WTC11 (cell line): ENCODE results near the gene OPCML. TPM values are rescaled to one million over a fixed set of nuclear protein-coding genes. Genes with fewer than 3 reads are reported as not detected.

Experiments
- ATAC-seq: fragments of 200-7000 bp; cut with Tn5 transposase; 2 replicates; pipeline ENCODE4 v1.10.0; 2021; ENCODE audit warnings: mild to moderate bottlenecking, moderate library complexity
- CTCF ChIA-PET: fragments of 300-600 bp; sonication (Branson Sonifier 250); formaldehyde crosslinking; loops from one replicate; lab custom pipeline; 2021; ENCODE audit warnings: antibody characterized with exemption; lab: Charles Lee
- POLR2A ChIA-PET: fragments of 350-600 bp; sonication (Branson Sonifier 250); formaldehyde crosslinking; loops from one replicate; lab custom pipeline; 2021; ENCODE audit warnings: antibody characterized with exemption; lab: Charles Lee
- DNase-seq: peaks from one replicate; pipeline ENCODE4 v3.0.0; 2021; ENCODE audit warnings: low spot score
- H3K27ac Mint-ChIP-seq: 2 replicates; pipeline ENCODE4 v1.8.0; 2021; ENCODE audit warnings: mixed read lengths
- H3K27me3 Mint-ChIP-seq: 2 replicates; pipeline ENCODE4 v1.8.0; 2021; ENCODE audit warnings: low read depth, mild to moderate bottlenecking, moderate library complexity, mixed read lengths
- H3K36me3 Mint-ChIP-seq: 2 replicates; pipeline ENCODE4 v1.8.0; 2021; ENCODE audit warnings: mixed read lengths
- H3K4me1 Mint-ChIP-seq: 2 replicates; pipeline ENCODE4 v1.8.0; 2022; ENCODE audit warnings: mixed read lengths
- H3K4me3 Mint-ChIP-seq: 2 replicates; pipeline ENCODE4 v1.8.0; 2021; ENCODE audit warnings: mild to moderate bottlenecking, moderate library complexity, mixed read lengths
- H3K9me3 Mint-ChIP-seq: 2 replicates; pipeline ENCODE4 v1.8.0; 2021; ENCODE audit warnings: mixed read lengths
- ATF1 ChIP-seq: sonication (generic); formaldehyde crosslinking; IDR thresholded peaks from 2 replicates; pipeline ENCODE4 v1.8.1; 2023; ENCODE audit warnings: mild to moderate bottlenecking, moderate library complexity, missing genetic modification reagents
- CREM ChIP-seq: sonication (generic); formaldehyde crosslinking; IDR thresholded peaks from 2 replicates; pipeline ENCODE4 v1.8.1; 2022; ENCODE audit warnings: mild to moderate bottlenecking, missing genetic modification reagents, moderate library complexity
- ELF4 ChIP-seq: sonication (generic); formaldehyde crosslinking; IDR thresholded peaks from 2 replicates; pipeline ENCODE4 v1.8.1; 2022; ENCODE audit warnings: low read depth, mild to moderate bottlenecking, moderate library complexity, missing genetic modification reagents
- FOXP1 ChIP-seq: sonication (generic); formaldehyde crosslinking; IDR thresholded peaks from 2 replicates; pipeline ENCODE4 v1.8.0; 2022; ENCODE audit warnings: missing genetic modification reagents, mild to moderate bottlenecking, moderate library complexity, borderline replicate concordance
- JAZF1 ChIP-seq: fragments of 250-450 bp; sonication (Bioruptor Pico); IDR thresholded peaks from 2 replicates; pipeline ENCODE4 v1.9.0; 2021; ENCODE audit warnings: moderate library complexity, mild to moderate bottlenecking, inconsistent platforms
- NFE2L1 ChIP-seq: sonication (generic); formaldehyde crosslinking; IDR thresholded peaks from 2 replicates; pipeline ENCODE4 v1.8.1; 2023; ENCODE audit warnings: missing genetic modification reagents
- NR2C2 ChIP-seq: sonication (generic); formaldehyde crosslinking; IDR thresholded peaks from 2 replicates; pipeline ENCODE4 v1.8.0; 2022; ENCODE audit warnings: mild to moderate bottlenecking, missing genetic modification reagents
- TP53 ChIP-seq: sonication (generic); formaldehyde crosslinking; IDR thresholded peaks from 2 replicates; pipeline ENCODE4 v1.8.1; 2023; ENCODE audit warnings: mild to moderate bottlenecking, missing genetic modification reagents
- ZBTB21 ChIP-seq: sonication (generic); formaldehyde crosslinking; IDR thresholded peaks from 2 replicates; pipeline ENCODE4 v1.8.1; 2023; ENCODE audit warnings: mild to moderate bottlenecking, missing genetic modification reagents, borderline replicate concordance
- ZNF138 ChIP-seq: sonication (generic); formaldehyde crosslinking; conservative IDR thresholded peaks from 2 replicates; pipeline ENCODE4 v1.8.1; 2022; ENCODE audit warnings: mild to moderate bottlenecking, moderate library complexity, missing genetic modification reagents
- ZNF317 ChIP-seq: sonication (generic); formaldehyde crosslinking; IDR thresholded peaks from 2 replicates; pipeline ENCODE4 v1.8.1; 2023; ENCODE audit warnings: low read depth, mild to moderate bottlenecking, moderate library complexity, missing genetic modification reagents, borderline replicate concordance
- ZNF671 ChIP-seq: fragments of 250-450 bp; sonication (Bioruptor Pico); IDR thresholded peaks from 2 replicates; pipeline ENCODE4 v1.8.0; 2021; ENCODE audit warnings: mild to moderate bottlenecking
- total RNA-seq: library from RNA; stranded (reverse); gene quantifications from 3 replicates; pipeline ENCODE4 v1.2.3, GENCODE V29; 2021
- TF ChIP-seq, protein P1 (sequence below): sonication (generic); formaldehyde crosslinking; IDR thresholded peaks from 2 replicates; pipeline ENCODE4 v1.8.0; 2022; ENCODE audit warnings: mild to moderate bottlenecking, missing genetic modification reagents
- TF ChIP-seq, protein P2 (sequence below): sonication (generic); formaldehyde crosslinking; IDR thresholded peaks from 2 replicates; pipeline ENCODE4 v1.8.1; 2023; ENCODE audit warnings: mild to moderate bottlenecking, moderate library complexity, missing genetic modification reagents
- TF ChIP-seq, protein P3 (sequence below): sonication (generic); formaldehyde crosslinking; IDR thresholded peaks from 2 replicates; pipeline ENCODE4 v1.8.1; 2022; ENCODE audit warnings: mild to moderate bottlenecking, missing genetic modification reagents, moderate library complexity, borderline replicate concordance
- TF ChIP-seq, protein P4 (sequence below): sonication (generic); formaldehyde crosslinking; IDR thresholded peaks from 2 replicates; pipeline ENCODE4 v1.8.1; 2022; ENCODE audit warnings: mild to moderate bottlenecking, moderate library complexity, missing genetic modification reagents
- TF ChIP-seq, protein P5 (sequence below): sonication (generic); formaldehyde crosslinking; conservative IDR thresholded peaks from 2 replicates; pipeline ENCODE4 v1.8.1; 2022; ENCODE audit warnings: mild to moderate bottlenecking, missing genetic modification reagents

Gene OPCML
- total RNA-seq, 1 experiment from 2014 or later: 1.5 TPM

DNA sequence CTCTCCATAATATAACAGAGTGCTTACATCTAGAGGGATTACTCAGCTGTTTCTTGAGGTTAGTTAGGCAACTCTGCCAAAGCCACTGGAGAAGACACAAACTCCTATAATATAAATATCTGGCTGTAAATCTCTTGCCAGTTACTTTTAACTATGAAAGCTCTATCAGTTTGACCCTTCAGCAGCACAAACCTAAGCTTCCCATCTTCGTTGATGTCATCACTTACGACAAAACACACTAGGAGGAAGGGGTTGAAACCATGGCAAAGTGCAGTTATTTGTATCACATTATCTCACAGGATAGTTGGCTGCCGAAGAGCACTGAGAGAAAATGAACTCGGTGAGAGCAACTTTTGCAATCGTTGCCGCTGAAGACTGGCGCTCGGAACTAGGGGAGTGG, 922.1 kb downstream of the OPCML start (continued):
- TF ChIP-seq, protein P1, sequence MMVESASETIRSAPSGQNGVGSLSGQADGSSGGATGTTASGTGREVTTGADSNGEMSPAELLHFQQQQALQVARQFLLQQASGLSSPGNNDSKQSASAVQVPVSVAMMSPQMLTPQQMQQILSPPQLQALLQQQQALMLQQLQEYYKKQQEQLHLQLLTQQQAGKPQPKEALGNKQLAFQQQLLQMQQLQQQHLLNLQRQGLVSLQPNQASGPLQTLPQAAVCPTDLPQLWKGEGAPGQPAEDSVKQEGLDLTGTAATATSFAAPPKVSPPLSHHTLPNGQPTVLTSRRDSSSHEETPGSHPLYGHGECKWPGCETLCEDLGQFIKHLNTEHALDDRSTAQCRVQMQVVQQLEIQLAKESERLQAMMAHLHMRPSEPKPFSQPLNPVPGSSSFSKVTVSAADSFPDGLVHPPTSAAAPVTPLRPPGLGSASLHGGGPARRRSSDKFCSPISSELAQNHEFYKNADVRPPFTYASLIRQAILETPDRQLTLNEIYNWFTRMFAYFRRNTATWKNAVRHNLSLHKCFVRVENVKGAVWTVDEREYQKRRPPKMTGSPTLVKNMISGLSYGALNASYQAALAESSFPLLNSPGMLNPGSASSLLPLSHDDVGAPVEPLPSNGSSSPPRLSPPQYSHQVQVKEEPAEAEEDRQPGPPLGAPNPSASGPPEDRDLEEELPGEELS (CRISPR knock-in tag): no peak
- TF ChIP-seq ZNF317 (CRISPR knock-in tag) (no peak), JAZF1 (CRISPR knock-in tag) (no peak), ELF4 (CRISPR knock-in tag) (no peak), NR2C2 (CRISPR knock-in tag) (no peak), TP53 (CRISPR knock-in tag) (no peak)
- TF ChIP-seq, protein P2, sequence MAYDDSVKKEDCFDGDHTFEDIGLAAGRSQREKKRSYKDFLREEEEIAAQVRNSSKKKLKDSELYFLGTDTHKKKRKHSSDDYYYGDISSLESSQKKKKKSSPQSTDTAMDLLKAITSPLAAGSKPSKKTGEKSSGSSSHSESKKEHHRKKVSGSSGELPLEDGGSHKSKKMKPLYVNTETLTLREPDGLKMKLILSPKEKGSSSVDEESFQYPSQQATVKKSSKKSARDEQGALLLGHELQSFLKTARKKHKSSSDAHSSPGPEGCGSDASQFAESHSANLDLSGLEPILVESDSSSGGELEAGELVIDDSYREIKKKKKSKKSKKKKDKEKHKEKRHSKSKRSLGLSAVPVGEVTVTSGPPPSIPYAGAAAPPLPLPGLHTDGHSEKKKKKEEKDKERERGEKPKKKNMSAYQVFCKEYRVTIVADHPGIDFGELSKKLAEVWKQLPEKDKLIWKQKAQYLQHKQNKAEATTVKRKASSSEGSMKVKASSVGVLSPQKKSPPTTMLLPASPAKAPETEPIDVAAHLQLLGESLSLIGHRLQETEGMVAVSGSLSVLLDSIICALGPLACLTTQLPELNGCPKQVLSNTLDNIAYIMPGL (CRISPR knock-in tag): no peak
- TF ChIP-seq, protein P3, sequence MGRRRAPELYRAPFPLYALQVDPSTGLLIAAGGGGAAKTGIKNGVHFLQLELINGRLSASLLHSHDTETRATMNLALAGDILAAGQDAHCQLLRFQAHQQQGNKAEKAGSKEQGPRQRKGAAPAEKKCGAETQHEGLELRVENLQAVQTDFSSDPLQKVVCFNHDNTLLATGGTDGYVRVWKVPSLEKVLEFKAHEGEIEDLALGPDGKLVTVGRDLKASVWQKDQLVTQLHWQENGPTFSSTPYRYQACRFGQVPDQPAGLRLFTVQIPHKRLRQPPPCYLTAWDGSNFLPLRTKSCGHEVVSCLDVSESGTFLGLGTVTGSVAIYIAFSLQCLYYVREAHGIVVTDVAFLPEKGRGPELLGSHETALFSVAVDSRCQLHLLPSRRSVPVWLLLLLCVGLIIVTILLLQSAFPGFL: no peak
- TF ChIP-seq, protein P4, sequence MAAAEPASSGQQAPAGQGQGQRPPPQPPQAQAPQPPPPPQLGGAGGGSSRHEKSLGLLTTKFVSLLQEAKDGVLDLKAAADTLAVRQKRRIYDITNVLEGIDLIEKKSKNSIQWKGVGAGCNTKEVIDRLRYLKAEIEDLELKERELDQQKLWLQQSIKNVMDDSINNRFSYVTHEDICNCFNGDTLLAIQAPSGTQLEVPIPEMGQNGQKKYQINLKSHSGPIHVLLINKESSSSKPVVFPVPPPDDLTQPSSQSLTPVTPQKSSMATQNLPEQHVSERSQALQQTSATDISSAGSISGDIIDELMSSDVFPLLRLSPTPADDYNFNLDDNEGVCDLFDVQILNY (CRISPR knock-in tag): no peak
- TF ChIP-seq, protein P5, sequence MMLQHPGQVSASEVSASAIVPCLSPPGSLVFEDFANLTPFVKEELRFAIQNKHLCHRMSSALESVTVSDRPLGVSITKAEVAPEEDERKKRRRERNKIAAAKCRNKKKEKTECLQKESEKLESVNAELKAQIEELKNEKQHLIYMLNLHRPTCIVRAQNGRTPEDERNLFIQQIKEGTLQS (CRISPR knock-in tag): no peak

DNA sequence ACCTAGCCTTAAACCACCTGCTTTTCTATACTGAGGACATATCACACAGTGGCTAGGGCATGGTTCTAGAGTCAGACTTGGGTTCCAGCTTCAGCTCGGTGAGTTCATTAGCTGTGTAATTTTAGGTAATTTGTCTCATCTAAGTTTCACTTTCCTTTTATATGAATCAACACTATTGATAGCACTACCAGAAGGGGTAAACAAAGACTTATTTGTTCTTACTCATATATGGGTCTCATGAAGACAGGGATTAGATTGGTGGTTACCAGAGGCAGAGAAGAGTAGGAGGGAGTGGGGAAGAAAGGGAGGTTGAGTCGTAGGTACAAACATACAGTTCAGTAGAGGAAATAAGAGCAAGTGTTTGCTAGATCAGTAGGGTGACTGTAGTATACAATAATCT, 924.7 kb downstream of the OPCML start:
- ATAC-seq (no peak), DNase-seq (no peak)
- Mint-ChIP-seq H3K27me3 (no peaks in the 10 kb centered on the region), H3K9me3 (no peaks in the 10 kb centered on the region), H3K27ac (no peak overlapping the region), H3K4me1 (0 out of 2 replicates have a peak, but pooled peaks cover 3% of the 10 kb centered on the region), H3K4me3 (no peak overlapping the region), H3K36me3 (no peaks in the 10 kb centered on the region)
- TF ChIP-seq ZBTB21 (CRISPR knock-in tag): no peak
- no peak for TF ChIP-seq CREM (CRISPR knock-in tag)
- no peak for TF ChIP-seq ZNF138 (CRISPR knock-in tag)
- TF ChIP-seq ZNF671 (CRISPR knock-in tag): no peak
- ChIA-PET CTCF (no interaction called here), POLR2A (no interaction called here)

DNA sequence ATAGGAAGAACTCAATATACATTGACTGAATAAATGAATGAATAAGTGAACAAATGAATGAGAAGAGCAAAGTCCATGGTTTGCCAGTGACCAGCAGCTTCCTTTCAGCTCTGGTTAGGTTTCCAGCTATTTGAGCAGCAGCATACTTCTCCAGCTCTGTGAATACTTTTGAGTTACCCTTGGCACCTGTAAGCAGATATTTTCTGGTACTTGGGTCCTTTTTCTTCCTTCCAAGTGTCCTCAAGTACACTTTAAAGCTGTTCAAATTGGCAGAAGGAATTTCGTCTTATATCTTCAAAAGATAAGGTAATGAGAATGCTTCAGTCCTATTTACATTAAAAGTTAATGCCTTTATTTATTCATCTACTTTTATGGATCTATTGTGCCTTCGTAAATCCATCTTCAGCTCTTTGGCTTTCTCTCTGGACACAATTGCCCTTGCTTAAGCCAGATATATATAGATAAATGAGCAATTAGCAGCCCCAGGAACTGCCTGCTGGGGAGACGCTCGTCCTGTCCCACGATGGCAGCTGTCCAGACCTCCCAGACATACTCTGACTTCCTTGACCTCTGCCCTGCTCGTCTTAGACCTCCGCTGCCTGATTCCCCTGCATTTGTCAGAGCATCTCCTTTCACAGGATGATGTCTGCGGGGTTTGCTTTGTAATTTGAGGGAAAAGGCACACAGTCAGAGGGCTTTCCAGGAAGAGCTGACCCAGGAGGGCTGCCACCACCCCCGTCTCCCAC, 926.3 kb downstream of the OPCML start:
- H3K27ac Mint-ChIP-seq: no peak overlapping the region
- POLR2A ChIA-PET: no interaction called here
- no peak for DNase-seq
- no peak for TF ChIP-seq ATF1 (CRISPR knock-in tag)
- TF ChIP-seq, protein P3: no peak
- TF ChIP-seq FOXP1 (CRISPR knock-in tag): no peak
- no peak for TF ChIP-seq NFE2L1 (CRISPR knock-in tag)
- TF ChIP-seq, all 79 proteins: peak for 0
- 0 out of 2 replicates have a peak, but pooled peaks cover 3% of the 10 kb centered on the region for H3K4me1 Mint-ChIP-seq
- no peak for ATAC-seq
- H3K36me3 Mint-ChIP-seq: no peaks in the 10 kb centered on the region
- no peak overlapping the region for H3K4me3 Mint-ChIP-seq
- no peaks in the 10 kb centered on the region for H3K9me3 Mint-ChIP-seq
- H3K27me3 Mint-ChIP-seq: no peaks in the 10 kb centered on the region
- CTCF ChIA-PET: no interaction called here
